GM12875 (cell line): ENCODE measurements around the gene MEAF6.
A peak's percentile ranks its signal among the peaks of the same experiment; 100 is the strongest.

Experiments used
- H3K4me3 ChIP-seq: one replicate; pipeline ENCODE4 v1.5.1; 2011; ENCODE audit warnings: low read depth, low read length, control low read depth
- CTCF ChIP-seq: IDR thresholded peaks from 2 replicates; pipeline ENCODE4 v1.5.1; 2011; ENCODE audit warnings: low read depth, mild to moderate bottlenecking, control low read depth, inconsistent platforms, low read length, moderate library complexity, borderline replicate concordance; ENCODE audit not compliant: insufficient read depth

Gene MEAF6

DNA sequence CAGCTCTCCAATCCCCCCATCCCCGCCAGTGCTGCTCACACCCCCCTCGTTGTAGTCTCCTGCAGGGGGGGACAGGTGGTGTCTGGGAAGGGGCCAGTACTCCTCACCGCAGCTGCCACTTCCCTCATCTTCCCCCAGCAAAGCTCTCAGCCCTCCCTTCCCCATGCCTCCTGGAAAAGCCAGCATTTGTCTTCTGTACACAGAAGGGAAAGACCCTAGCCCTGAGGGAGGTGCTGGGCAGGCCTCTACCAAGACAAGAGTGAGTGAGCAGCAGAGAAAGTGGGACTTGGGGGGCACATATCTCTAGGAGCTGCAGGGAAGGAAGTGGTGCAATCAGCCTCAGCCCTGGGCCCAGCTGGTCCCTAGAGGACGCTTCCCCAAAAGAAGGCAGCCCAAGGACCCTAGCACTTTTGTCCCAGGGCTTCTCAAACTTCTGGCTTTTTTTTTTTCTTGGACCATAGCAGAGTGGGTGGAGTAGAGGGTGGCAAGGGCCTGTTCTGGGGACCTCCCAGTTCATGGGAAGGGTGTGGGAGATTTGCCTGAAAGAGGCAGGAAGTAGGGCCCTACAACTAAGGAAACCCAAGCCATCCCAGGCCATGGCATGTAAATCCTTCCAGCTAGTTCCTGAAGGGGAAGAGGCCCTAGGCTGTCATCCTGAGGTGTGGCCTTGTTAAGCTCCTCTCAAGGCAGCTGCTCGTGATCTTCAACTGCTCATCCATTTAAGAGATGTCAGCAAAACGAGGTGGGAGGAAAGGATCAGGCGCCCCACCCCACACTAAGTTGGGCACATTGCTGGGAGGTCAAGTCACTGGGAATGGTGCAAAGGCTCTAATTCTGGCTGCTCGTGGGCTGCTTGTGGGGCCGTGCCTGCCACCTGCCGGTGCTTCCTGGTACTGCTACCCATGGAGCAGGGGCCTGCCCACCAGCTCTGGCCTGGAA is 27.6 kb downstream of the MEAF6 start:
- TF ChIP-seq CTCF, result peak; percentile 97
- H3K4me3 ChIP-seq, result no peak overlapping the region

- no peak overlapping the region for H3K4me3 ChIP-seq
- TF ChIP-seq CTCF, result no peak
Measured at GRCh38 chr1:37485902-37486679, 28.5 kb downstream of the MEAF6 start.

GRCh38 chr1:37484325-37485051 is 30.1 kb downstream of the MEAF6 start:
- TF ChIP-seq CTCF, result no peak
- no peak overlapping the region for H3K4me3 ChIP-seq

DNA sequence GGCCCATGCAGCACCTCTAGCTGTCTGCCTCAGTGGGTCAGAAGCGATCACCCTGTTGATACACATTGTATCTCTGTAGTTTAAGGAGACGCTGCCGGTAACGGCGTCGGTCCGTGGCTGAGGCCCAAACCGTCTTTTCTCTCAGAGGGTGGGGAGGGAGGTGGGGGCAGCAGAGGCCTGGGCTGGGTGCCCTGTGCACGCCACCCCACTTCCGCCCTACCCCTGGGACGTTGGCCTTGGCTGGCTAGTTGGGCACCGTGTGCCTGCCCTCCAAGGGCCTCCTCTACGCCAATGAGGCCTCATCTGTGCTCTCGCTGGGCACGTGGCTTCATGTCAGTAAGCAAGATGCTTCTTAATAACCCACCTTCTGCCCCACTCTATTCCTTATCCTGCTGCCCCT is 30.8 kb downstream of the MEAF6 start:
- no peak for TF ChIP-seq CTCF

DNA sequence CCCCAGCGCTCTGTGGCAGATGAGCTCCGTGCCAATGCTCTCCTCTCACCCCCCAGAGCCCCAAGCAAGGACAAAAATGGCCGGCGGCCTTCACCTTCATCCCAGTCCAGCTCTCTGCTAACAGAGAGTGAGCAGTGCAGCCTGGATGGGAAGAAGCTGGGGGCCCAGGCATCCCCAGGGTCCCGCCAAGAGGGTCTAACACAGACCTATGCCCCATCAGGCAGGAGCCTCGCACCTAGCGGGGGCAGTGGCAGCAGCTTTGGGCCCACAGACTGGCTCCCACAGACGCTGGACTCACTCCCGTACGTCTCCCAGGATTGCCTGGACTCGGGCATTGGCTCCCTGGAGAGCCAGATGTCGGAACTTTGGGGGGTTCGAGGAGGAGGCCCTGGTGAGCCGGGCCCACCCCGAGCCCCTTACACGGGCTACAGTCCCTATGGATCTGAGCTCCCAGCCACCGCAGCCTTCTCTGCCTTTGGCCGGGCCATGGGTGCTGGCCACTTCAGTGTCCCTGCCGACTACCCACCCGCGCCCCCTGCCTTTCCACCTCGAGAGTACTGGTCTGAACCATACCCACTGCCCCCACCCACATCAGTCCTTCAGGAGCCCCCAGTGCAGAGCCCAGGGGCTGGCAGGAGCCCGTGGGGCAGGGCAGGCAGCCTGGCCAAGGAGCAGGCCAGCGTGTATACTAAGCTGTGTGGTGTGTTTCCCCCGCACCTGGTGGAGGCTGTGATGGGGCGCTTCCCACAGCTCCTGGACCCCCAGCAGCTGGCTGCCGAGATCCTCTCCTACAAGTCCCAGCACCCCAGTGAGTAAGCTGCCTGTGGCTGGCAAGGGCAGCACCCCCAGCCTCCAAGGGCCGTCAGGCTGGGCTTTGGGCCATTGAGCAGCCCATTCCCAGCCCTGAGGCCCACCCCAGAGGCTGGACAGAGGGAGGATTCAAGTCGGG is 31.5 kb downstream of the MEAF6 start:
- no peak for TF ChIP-seq CTCF
- no peak overlapping the region for H3K4me3 ChIP-seq

More for the DNA sequence above, 30.8 kb downstream of the MEAF6 start:
- no peak overlapping the region for H3K4me3 ChIP-seq
